HuH-7 (cell line): ENCODE results near the gene CTDSP1.

Experiments used
- DNase-seq: peaks from one replicate; pipeline ENCODE4 v3.0.0; 2011; ENCODE audit warnings: low spot score

The CTDSP1 gene

GRCh38 chr2:218383892-218384519 is 15.7 kb upstream of the CTDSP1 start:
- no peak for DNase-seq

DNA sequence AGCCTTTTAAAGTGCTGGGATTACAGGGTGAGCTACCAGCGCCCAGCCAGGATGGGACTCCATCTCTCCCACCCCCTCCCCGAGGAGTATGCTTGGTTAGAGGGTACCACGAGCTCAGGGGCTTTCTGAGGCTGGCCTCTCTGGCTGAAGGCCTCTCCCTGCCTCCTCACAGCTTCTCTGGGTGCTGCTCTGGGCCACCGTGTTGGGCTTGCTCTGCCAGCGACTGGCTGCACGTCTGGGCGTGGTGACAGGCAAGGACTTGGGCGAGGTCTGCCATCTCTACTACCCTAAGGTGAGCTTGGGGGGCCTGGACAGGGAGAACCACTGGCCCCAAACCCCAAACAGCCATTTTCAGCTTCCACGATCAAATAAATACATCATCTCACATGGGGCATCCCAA is 14.7 kb upstream of the CTDSP1 start:
- no peak for DNase-seq

DNA sequence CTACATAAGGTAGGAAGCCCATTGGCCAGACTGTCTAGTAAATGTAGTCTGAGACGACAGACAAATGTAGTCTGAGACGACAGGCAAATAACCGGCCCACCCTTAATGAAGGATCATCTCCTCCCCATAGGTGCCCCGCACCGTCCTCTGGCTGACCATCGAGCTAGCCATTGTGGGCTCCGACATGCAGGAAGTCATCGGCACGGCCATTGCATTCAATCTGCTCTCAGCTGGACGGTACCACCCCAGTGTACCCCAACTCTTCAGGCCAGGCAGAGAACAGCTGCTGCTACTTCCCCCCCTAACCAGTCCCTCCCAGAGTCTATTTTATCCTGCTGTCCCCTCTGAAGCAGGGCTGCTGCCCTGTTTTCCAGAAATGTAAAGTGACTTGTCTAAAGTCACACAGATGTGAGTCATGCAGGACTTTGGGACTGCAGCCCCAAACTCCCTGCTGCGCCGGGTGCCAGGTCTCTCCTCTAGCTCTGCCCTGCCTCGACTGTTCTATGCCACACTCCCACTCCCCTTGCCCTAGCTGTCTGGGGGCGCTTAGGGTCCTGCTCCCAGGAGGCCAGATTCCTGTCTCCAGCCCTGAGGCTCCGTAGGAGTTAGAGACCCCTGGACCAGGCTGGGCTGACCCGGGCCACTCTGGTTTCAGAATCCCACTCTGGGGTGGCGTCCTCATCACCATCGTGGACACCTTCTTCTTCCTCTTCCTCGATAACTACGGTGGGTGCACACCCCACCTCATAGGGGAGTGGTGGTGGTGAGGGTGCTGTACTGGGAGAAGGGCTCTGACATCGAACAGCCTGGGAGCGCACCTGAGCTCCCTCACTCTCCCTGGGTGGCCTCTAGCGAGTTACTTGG is 12.9 kb upstream of the CTDSP1 start:
- no peak for DNase-seq

DNA sequence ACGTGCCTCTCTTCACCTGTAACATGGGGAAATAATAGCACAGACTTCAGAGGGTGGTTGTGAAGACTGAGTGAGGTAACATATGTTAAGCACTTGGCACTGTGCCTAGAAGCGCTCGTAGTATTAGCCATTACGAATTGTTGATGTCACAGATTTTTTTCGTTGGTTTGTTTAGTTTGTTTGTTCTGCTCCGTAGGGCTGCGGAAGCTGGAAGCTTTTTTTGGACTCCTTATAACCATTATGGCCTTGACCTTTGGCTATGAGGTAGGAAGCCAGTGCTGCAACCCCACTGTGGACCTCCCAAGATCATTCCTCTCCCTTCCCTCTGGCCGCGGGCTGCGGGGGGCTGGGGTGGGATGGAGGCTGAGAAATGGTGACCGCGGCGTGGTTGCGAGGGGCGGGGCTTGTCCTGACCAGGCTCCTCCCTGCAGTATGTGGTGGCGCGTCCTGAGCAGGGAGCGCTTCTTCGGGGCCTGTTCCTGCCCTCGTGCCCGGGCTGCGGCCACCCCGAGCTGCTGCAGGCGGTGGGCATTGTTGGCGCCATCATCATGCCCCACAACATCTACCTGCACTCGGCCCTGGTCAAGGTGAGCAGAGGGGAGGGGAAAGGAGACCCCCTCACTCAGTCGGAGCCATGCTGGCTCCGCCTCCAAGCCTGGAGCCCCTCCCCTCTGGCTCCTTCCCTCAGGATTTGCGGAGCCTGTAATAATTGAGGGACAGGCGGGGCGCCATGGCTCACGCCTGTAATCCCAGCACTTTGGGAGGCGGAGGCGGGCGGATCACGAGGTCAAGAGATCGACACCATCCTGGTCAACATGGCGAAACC is 12.1 kb upstream of the CTDSP1 start:
- DNase-seq: peak; percentile 56

DNA sequence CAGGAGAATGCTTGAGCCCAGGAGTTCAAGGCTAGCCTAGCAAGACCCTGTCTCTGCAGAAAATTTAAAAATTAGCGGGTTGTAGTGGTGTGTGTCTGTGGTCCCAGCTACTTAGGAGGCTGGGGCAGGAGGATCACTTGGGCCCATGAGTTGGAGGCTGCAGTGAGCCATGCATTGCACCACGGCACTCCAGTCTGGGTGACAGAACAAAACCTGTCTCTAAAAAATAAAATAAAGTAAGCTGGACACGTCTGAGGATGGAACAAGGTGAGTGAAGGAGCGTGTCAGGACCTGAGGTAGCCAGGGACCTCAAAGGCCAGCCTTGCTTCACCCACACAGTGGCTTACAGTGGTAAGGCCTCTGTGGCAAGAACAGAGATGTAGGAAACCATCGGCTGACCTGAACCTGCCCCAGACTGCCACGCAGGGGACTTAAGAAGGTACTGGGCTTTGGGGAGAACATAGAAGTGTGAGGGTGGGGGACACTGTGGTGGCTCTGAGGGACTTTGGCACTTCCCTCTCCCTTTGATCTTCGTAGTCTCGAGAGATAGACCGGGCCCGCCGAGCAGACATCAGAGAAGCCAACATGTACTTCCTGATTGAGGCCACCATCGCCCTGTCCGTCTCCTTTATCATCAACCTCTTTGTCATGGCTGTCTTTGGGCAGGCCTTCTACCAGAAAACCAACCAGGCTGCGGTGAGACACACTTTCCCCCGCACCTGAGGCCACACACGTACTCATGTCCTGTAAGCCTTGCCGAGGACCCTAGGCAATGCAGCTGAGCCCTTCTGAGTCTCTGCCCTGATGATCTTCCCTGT is 10.1 kb upstream of the CTDSP1 start:
- no peak for DNase-seq

- no peak for DNase-seq
Observed at GRCh38 chr2:218391202-218391601, 8.5 kb upstream of the CTDSP1 start.

DNA sequence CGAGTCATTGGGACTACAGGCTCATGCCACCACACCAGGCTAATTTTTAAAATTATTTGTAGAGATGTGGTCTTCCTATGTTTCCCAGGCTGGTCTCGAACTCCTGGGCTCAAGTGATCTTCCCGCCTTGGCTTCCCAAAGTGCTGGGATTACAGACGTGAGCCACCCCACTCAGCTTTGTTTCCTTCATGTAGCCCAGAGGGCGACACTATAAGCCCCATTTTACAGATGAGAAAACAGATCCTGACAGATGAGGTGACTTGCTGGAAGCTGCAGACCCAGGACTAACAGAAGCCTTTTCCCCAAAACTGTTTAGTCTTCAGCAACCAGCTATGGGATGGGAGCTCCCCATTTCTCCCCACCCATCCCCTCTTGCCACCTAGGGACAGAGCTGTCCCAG is 7.2 kb upstream of the CTDSP1 start:
- no peak for DNase-seq

DNA sequence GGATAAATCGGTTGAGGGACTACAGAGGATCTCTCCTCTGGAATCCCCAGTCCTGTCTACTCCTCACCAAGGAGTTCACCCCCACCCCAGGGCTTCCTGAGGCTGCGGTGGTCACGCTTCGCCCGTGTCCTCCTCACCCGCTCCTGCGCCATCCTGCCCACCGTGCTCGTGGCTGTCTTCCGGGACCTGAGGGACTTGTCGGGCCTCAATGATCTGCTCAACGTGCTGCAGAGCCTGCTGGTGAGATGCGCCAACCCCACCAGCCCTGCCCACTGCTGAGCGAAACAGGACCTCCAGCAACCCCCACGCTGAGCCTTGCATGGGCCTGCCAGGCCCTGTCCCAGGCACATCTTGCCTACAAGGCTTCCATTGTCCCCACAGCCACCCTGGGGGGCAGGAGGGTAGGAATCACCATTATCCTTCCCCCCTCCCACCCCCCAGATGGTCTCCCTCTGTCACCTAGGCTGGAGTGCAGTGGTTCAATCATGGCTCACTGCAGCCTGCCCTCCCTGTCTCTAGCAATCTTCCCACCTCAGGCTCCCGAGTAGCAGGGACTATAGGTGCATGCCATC is 6.7 kb upstream of the CTDSP1 start:
- DNase-seq: no peak

DNA sequence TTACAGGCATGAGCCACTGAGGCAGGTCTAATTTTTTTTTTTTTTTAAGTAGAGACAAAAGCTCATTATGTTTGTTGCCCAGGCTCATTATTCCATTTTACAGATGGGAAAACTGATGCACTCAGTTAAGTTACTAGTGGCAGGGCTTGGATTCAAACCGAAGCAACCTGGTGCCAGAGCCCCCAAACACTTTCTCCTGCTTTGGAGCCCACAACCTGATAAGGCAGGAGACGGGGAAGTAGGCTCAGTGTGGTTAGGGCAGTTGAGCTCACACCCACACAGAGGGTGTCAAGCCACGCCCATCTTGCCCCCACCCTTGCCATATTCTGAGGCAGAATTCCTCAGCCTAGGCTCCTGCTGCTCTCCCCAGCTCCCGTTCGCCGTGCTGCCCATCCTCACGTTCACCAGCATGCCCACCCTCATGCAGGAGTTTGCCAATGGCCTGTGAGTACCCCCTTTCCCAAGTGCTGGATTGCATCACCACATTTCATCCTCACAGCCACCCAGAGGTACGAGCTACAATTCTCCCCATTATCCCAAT is 5.8 kb upstream of the CTDSP1 start:
- no peak for DNase-seq

DNA sequence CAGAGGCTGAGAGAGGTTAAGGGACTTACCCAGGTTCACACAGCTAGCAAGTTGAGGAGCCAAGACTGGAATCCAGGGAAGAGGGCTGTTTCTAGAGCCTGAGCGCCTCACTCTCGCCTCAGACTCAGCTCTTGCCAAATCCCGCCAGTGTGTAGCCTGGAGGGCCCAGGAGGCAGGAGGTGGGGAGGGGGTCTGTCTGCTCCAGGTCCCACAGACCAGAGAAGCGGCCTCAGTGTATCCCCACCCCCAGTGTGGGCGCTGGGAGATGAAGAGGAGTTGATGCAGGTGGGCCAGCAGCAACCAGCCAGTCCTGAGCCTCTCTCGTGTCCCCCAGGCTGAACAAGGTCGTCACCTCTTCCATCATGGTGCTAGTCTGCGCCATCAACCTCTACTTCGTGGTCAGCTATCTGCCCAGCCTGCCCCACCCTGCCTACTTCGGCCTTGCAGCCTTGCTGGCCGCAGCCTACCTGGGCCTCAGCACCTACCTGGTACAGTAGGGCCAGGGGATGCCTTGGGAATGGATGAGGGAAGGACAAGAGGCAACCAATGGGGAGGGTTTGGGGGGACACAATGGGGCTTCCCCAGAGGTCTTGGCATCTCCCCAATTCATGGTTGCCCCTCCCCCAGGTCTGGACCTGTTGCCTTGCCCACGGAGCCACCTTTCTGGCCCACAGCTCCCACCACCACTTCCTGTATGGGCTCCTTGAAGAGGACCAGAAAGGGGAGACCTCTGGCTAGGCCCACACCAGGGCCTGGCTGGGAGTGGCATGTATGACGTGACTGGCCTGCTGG is 5.2 kb upstream of the CTDSP1 start:
- no peak for DNase-seq

- DNase-seq: no peak
Observed at GRCh38 chr2:218395090-218395444, 4.6 kb upstream of the CTDSP1 start.

DNA sequence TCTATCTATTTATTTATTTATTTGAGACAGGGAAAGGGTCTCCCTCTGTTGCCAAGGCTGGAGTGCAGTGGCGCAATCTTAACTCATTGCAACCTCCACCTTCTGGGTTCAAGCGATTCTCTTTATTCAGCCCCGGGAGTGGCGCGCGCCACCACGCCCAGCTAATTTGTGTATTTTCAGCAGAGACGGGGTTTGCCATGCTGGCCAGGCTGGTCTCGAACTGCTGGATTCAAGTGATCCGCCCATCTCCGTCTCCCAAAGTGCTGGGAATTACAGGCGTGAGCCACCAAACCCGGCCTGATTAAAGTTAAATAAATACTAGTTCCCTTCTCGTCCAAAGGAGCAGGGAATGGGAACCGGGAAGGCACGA is 4.2 kb upstream of the CTDSP1 start:
- DNase-seq: no peak

- peak; percentile 83 for DNase-seq
Observed at GRCh38 chr2:218395826-218396687, 3.6 kb upstream of the CTDSP1 start.

DNA sequence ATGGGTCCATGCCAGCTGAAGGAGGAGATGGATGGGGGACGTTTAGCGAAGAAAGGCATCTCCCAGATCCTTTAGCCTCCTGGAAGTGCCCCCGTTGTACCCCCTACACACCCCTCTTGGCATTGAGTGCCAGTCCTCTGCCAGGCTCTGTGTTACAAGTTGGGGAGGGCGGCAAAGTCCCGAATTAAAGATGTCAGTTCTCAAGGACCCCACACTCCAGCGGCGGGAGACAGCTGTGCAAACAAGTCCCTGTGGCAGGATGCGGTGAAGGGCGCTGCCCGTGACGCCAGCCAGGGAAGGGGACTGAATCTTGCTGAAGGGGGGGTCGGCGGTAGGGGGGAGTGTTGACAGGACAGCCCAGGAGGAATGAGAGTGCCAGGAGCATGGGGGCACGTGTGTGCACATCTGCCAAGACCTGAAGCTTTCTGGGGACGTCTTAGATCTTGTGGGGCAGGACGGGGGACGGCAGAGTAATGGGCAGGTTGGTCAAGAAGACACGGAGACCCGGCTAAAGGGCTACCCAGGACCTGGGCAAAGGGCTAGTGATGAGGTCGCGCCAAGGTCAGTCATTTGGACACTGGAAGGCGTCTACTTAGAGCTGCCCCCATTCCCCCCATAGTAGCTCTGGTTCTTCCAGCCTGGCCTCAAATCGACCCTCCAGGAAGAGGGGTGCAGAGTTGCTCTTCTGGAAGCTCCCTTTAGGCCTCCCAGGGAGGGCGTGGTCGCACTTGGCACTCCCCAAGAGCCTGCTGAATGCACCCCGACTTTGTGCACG is 2.8 kb upstream of the CTDSP1 start:
- no peak for DNase-seq

DNA sequence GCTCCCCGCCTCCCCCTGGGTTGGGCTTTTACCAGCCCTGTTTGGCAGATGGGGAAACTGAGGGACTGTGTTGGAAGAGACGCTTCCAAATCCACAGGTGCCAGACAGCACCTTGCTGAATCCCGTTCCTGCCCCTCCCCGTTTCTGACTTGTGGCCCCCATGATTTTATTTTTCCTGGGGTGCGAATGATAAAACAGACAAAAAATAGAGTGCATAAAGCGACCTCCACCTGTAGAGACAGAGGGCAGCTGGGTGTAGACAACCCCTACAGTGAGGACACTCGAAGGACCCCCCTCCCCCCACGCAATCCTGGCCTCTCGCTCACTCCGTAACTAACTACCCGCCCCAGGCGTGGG is 2.2 kb upstream of the CTDSP1 start:
- DNase-seq: no peak

DNA sequence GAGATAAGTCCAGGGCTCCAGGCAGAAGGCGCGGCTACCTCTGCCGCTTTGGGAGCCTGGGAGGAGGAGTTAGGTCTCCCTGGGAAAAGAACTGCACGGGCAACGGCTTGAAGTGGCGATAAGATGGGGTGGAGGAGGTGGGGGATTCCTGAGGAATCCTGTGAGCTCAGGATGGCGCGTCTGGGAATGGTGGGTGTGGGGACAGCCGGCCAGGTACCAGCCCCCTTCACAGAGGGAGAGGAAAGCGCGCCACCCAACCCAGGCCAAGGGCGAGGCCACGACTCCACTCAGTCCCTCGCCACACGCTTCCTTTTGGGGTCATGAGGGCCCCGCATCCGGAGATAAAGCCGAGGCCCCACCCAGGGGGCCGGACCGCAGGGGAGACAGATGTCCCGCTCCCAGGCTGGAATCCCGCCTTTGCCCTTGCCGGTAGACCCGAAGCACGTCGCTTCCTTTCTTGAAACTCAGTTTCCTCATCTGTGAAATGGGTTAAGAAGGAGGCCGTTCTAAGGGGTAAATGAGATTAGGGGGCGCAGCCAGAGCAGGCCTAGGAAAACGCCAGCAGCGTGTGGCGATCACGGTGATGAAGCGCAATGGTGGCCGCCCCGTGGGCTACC is 1.7 kb upstream of the CTDSP1 start:
- peak; percentile 64 for DNase-seq

DNA sequence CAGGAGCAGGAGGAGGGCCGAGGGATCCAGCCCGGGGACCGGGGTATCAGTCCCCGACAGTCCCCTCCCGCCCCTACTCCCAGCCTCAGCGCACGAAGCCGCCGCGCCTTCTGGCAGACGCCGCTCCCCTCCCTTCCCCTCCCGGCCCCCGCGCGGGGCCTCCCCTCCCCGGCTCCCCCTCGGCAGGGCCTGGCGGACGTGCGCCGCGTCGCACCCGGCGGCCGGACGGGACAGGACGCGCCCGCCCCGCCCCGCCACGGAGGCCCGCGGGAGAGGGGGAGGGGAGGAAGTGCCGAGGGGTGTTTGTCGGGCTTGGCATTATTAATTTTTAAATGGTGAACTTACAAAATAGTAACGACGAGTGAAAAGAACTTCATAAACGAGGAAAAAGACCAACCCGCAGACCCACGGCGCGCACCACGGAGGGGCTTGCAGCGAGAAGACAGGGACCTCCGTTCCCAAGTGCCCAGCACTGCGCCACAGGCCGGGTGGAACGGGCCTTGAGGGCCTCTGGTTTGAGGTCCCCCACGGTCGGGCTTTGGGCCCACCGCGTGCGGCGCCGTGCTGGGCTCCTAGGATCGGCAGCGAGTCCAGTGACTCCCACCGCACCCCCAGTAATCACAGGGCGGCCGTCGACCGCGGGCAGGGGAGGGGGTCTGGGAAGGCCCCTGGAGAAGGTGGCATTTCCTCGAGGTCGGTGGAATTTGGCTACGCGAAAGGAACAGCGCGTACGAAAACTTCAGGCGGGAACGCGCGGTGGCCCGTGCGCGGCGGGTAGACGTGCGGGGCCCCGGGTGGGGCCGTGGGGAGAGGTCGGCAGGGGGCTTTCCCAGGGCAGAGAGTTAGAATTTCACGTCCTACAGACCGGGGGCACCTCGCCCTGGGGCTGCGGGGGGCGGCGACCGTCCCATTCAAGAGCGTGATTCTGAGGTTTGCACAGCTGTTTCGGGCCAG is 954 bp upstream of the CTDSP1 start:
- peak; percentile 59 for DNase-seq
